Smooth muscle cell (in vitro differentiated cells): ENCODE results near the gene HRH2. TPM values are rescaled to one million over a fixed set of nuclear protein-coding genes. Genes with fewer than 3 reads are reported as not detected.

Experiments used
- DNase-seq: peaks from one replicate; lab custom pipeline; 2025; ENCODE audit not compliant: unreplicated experiment; lab: John Stamatoyannopoulos, UW
- H2AFZ ChIP-seq: fragments of 200-600 bp; sonication (generic); 2 replicates; pipeline ENCODE4 v1.6.0; 2016; ENCODE audit warnings: antibody characterized with exemption, low read depth, mild to moderate bottlenecking
- H3F3A ChIP-seq: fragments of 200-600 bp; sonication (generic); 2 replicates; pipeline ENCODE4 v1.6.0; 2017; ENCODE audit warnings: antibody characterized with exemption, low read depth
- H3K27ac ChIP-seq: fragments of 200-600 bp; sonication (generic); 2 replicates; pipeline ENCODE4 v1.5.1; 2016; ENCODE audit warnings: low read depth, mild to moderate bottlenecking
- H3K27me3 ChIP-seq: fragments of 200-600 bp; sonication (generic); 2 replicates; pipeline ENCODE4 v1.6.1; 2016; ENCODE audit warnings: low read depth, mild to moderate bottlenecking
- H3K36me3 ChIP-seq: fragments of 200-600 bp; sonication (generic); 2 replicates; pipeline ENCODE4 v1.5.1; 2016; ENCODE audit warnings: low read depth
- H3K4me1 ChIP-seq: fragments of 200-600 bp; sonication (generic); 2 replicates; pipeline ENCODE4 v1.5.1; 2016; ENCODE audit warnings: low read depth
- H3K4me2 ChIP-seq: fragments of 200-600 bp; sonication (generic); 2 replicates; pipeline ENCODE4 v1.6.0; 2016; ENCODE audit warnings: mild to moderate bottlenecking
- H3K4me3 ChIP-seq: fragments of 200-600 bp; sonication (generic); 2 replicates; pipeline ENCODE4 v1.5.1; 2016; ENCODE audit warnings: mild to moderate bottlenecking
- H3K79me2 ChIP-seq: fragments of 200-600 bp; sonication (generic); 2 replicates; pipeline ENCODE4 v1.6.0; 2016; ENCODE audit warnings: low read depth, mild to moderate bottlenecking
- H3K9ac ChIP-seq: fragments of 200-600 bp; sonication (generic); 2 replicates; pipeline ENCODE4 v1.6.0; 2016; ENCODE audit warnings: low read depth
- H3K9me3 ChIP-seq: fragments of 200-600 bp; sonication (generic); replicated peaks from 2 replicates; pipeline ENCODE4 v1.5.1; 2016; ENCODE audit warnings: low read depth
- H4K20me1 ChIP-seq: fragments of 200-600 bp; sonication (generic); 2 replicates; pipeline ENCODE4 v1.6.0; 2016; ENCODE audit warnings: low read depth
- CTCF ChIP-seq: fragments of 200-600 bp; sonication (generic); IDR thresholded peaks from 2 replicates; pipeline ENCODE4 v1.5.1; 2017; ENCODE audit warnings: borderline replicate concordance, mild to moderate bottlenecking, antibody characterized with exemption; ENCODE audit not compliant: insufficient read depth, poor library complexity, severe bottlenecking
- WGBS: methylation state at CpG from one replicate; pipeline ENCODE4 v1.1.7; 2016; ENCODE audit warnings: low lambda C conversion rate; 5-methylcytosine and 5-hydroxymethylcytosine counted together
- polyA plus RNA-seq: library from polyadenylated mRNA; unstranded; fragments of >200 nt; fragmentation: Nextera tagmentation; extraction: Ambion mirVana; gene quantifications from 2 replicates; pipeline ENCODE4 v1.2.1, GENCODE V29; 2016
- total RNA-seq: library from RNA; depleted of rRNA; stranded (reverse); fragments of >200 nt; gene quantifications from 2 replicates; pipeline ENCODE4 v1.2.3, GENCODE V29; 2014

The HRH2 gene
- total and polyA plus RNA-seq, 2 experiments from 2014 or later, result 0.57 to 0.63 TPM

GRCh38 chr5:175689147-175689991, 31.5 kb downstream of the HRH2 start:
- Histone ChIP-seq H2AFZ (no peak overlapping the region), H3K4me1 (no peaks in the 10 kb centered on the region), H3K79me2 (no peaks in the 10 kb centered on the region), H3F3A (no peaks in the 10 kb centered on the region), H3K36me3 (no peaks in the 10 kb centered on the region), H3K27me3 (no peaks in the 10 kb centered on the region), H4K20me1 (no peaks in the 10 kb centered on the region), H3K9ac (no peak overlapping the region), H3K4me3 (no peak overlapping the region), H3K27ac (no peak overlapping the region), H3K9me3 (no peaks in the 10 kb centered on the region), H3K4me2 (no peak overlapping the region)
- DNase-seq, result no peak
- WGBS, result 71% methylated on average over 9 of the region's 9 CpGs
- no peak for TF ChIP-seq CTCF

GRCh38 chr5:175690025-175690424, 32.2 kb downstream of the HRH2 start:
- no peak for DNase-seq
- TF ChIP-seq CTCF, result no peak
- no peaks in the 10 kb centered on the region for H3K36me3 ChIP-seq
- no peak overlapping the region for H2AFZ ChIP-seq
- 92% methylated on average over 5 of the region's 5 CpGs for WGBS
- H3K4me1 ChIP-seq, result no peaks in the 10 kb centered on the region
- no peak overlapping the region for H3K4me3 ChIP-seq
- H4K20me1 ChIP-seq, result no peaks in the 10 kb centered on the region
- no peaks in the 10 kb centered on the region for H3K79me2 ChIP-seq
- no peaks in the 10 kb centered on the region for H3K9me3 ChIP-seq
- H3K27me3 ChIP-seq, result no peaks in the 10 kb centered on the region
- H3K9ac ChIP-seq, result no peak overlapping the region
- no peaks in the 10 kb centered on the region for H3F3A ChIP-seq
- no peak overlapping the region for H3K4me2 ChIP-seq
- no peak overlapping the region for H3K27ac ChIP-seq

GRCh38 chr5:175690586-175690985, 32.7 kb downstream of the HRH2 start:
- Histone ChIP-seq H3K9ac (no peak overlapping the region), H3K9me3 (no peaks in the 10 kb centered on the region), H3K79me2 (no peaks in the 10 kb centered on the region), H3K27me3 (no peaks in the 10 kb centered on the region), H3K4me3 (no peak overlapping the region), H3K4me2 (no peak overlapping the region), H2AFZ (no peak overlapping the region), H3K27ac (no peak overlapping the region), H3K36me3 (no peaks in the 10 kb centered on the region), H3K4me1 (no peaks in the 10 kb centered on the region), H3F3A (no peaks in the 10 kb centered on the region), H4K20me1 (no peaks in the 10 kb centered on the region)
- TF ChIP-seq CTCF, result no peak
- WGBS, result 93% methylated on average over 11 of the region's 11 CpGs
- no peak for DNase-seq

GRCh38 chr5:175691761-175692160, 33.9 kb downstream of the HRH2 start:
- DNase-seq, result no peak
- no peak for TF ChIP-seq CTCF
- Histone ChIP-seq H3K36me3 (no peaks in the 10 kb centered on the region), H2AFZ (no peak overlapping the region), H3F3A (no peaks in the 10 kb centered on the region), H3K9ac (no peak overlapping the region), H3K27ac (no peak overlapping the region), H3K4me3 (no peak overlapping the region), H4K20me1 (no peaks in the 10 kb centered on the region), H3K4me1 (no peaks in the 10 kb centered on the region), H3K9me3 (no peaks in the 10 kb centered on the region), H3K4me2 (no peak overlapping the region), H3K27me3 (no peaks in the 10 kb centered on the region), H3K79me2 (no peaks in the 10 kb centered on the region)
- 98% methylated on average over 4 of the region's 5 CpGs for WGBS
